HepG2 (cell line): ENCODE measurements around the gene PDGFB. TPM values are rescaled to one million over a fixed set of nuclear protein-coding genes. Genes with fewer than 3 reads are reported as not detected.
A peak's percentile ranks its signal among the peaks of the same experiment; 100 is the strongest.

Experiments used
- AGO1 ChIP-seq: fragments of 200-400 bp; formaldehyde crosslinking; IDR thresholded peaks from 2 replicates; pipeline ENCODE4 v1.6.1; 2017; ENCODE audit warnings: mild to moderate bottlenecking, low read depth, low read length, moderate library complexity; ENCODE audit not compliant: poor library complexity, severe bottlenecking
- BRCA1 ChIP-seq: sonication (generic); formaldehyde crosslinking; IDR thresholded peaks from 2 replicates; pipeline ENCODE4 v1.4.0; 2020; ENCODE audit warnings: missing genetic modification reagents
- CBX2 ChIP-seq, 2 experiments: fragments of 200-600 bp in 1 of 2; sonication (generic); formaldehyde crosslinking in 1 of 2; IDR thresholded peaks; 2 replicates each; pipeline versions ENCODE4 v1.7.0 to v1.8.1; 2018 to 2022; ENCODE audit warnings: low read depth in 2 of 2, low read length in 1 of 2, mild to moderate bottlenecking in 1 of 2, missing genetic modification reagents in 1 of 2
- GLI4 ChIP-seq: sonication (generic); formaldehyde crosslinking; IDR thresholded peaks from 2 replicates; pipeline ENCODE4 v1.5.1; 2020; ENCODE audit warnings: missing genetic modification reagents, mild to moderate bottlenecking, moderate library complexity, borderline replicate concordance
- LRRFIP1 ChIP-seq: sonication (generic); formaldehyde crosslinking; conservative IDR thresholded peaks from 2 replicates; pipeline ENCODE4 v1.4.0; 2020; ENCODE audit warnings: missing genetic modification reagents
- NCOA1 ChIP-seq: sonication (generic); formaldehyde crosslinking; IDR thresholded peaks from 2 replicates; pipeline ENCODE4 v1.9.0; 2021; ENCODE audit warnings: missing genetic modification reagents
- NPAS2 ChIP-seq: sonication (generic); formaldehyde crosslinking; IDR thresholded peaks from 2 replicates; pipeline ENCODE4 v1.8.0; 2022; ENCODE audit warnings: mild to moderate bottlenecking, missing genetic modification reagents, borderline replicate concordance
- PBX3 ChIP-seq: sonication (generic); formaldehyde crosslinking; IDR thresholded peaks from 2 replicates; pipeline ENCODE4 v1.8.1; 2023; ENCODE audit warnings: missing genetic modification reagents, inconsistent platforms, borderline replicate concordance
- PTBP1 ChIP-seq: fragments of 200-400 bp; formaldehyde crosslinking; IDR thresholded peaks from 2 replicates; pipeline ENCODE4 v1.6.1; 2018; ENCODE audit warnings: low read length, low read depth; ENCODE audit not compliant: poor library complexity, severe bottlenecking
- SAFB2 ChIP-seq: sonication (generic); formaldehyde crosslinking; IDR thresholded peaks from 2 replicates; pipeline ENCODE4 v1.5.1; 2020; ENCODE audit warnings: missing genetic modification reagents, low read depth, mild to moderate bottlenecking, borderline replicate concordance
- SP1 ChIP-seq, 2 experiments: fragments of 450-650 bp in 1 of 2; sonication (generic) in 1 of 2; formaldehyde crosslinking in 1 of 2; IDR thresholded peaks; 2 replicates each; pipeline versions ENCODE4 v1.4.0 to v1.6.1; 2016 to 2020; ENCODE audit warnings: missing genetic modification reagents in 1 of 2
- SPEN ChIP-seq: sonication (generic); formaldehyde crosslinking; IDR thresholded peaks from 2 replicates; pipeline ENCODE4 v1.5.1; 2020; ENCODE audit warnings: low read depth, mild to moderate bottlenecking, missing genetic modification reagents
- XBP1 ChIP-seq: sonication (generic); formaldehyde crosslinking; IDR thresholded peaks from 2 replicates; pipeline ENCODE4 v1.5.0; 2020; ENCODE audit warnings: missing genetic modification reagents
- ZFP82 ChIP-seq: sonication (generic); formaldehyde crosslinking; IDR thresholded peaks from 2 replicates; pipeline ENCODE4 v1.5.1; 2020; ENCODE audit warnings: mild to moderate bottlenecking, missing genetic modification reagents, borderline replicate concordance
- ZNF782 ChIP-seq: sonication (generic); formaldehyde crosslinking; IDR thresholded peaks from 2 replicates; pipeline ENCODE4 v1.4.0; 2020; ENCODE audit warnings: missing genetic modification reagents, mild to moderate bottlenecking, borderline replicate concordance
- polyA plus RNA-seq, 8 experiments: library from polyadenylated mRNA; depleted of rRNA in 3 of 8; stranded (reverse) in 7 of 8; unstranded in 1 of 8; fragments of >200 nt; fragmentation: Illumina TruSeq in 4 of 8; extraction: Trizol in 4 of 8; gene quantifications; 2 replicates each; pipeline versions ENCODE4 v1.2.1 to v1.2.3, GENCODE V29; 2011 to 2016; ENCODE audit warnings: low read depth in 4 of 8, missing spikeins in 1 of 8, mixed read lengths in 1 of 8; ENCODE audit not compliant: insufficient read depth in 1 of 8
- total RNA-seq, 5 experiments: library from RNA; depleted of rRNA; stranded (reverse); fragments of >200 nt; fragmentation: Illumina TruSeq; extraction: Trizol; gene quantifications; 2 replicates each; pipeline ENCODE4 v1.2.3, GENCODE V29; 2016; ENCODE audit warnings: low read depth in 1 of 5
- TF ChIP-seq, protein P1 (sequence below): IDR thresholded peaks from 2 replicates; pipeline ENCODE4 v1.6.1; 2016; ENCODE audit warnings: mild to moderate bottlenecking, missing biosample characterization, missing genetic modification reagents
- TF ChIP-seq, protein P2 (sequence below): sonication (generic); formaldehyde crosslinking; IDR thresholded peaks from 2 replicates; pipeline ENCODE4 v1.5.0; 2020; ENCODE audit warnings: mild to moderate bottlenecking, missing genetic modification reagents, borderline replicate concordance

Gene PDGFB
- total and polyA plus RNA-seq, 2 of the 13 experiments (the other 11 are each of a cell fraction or from before 2014, with no cell fraction given): 1.4 to 10.1 TPM

DNA sequence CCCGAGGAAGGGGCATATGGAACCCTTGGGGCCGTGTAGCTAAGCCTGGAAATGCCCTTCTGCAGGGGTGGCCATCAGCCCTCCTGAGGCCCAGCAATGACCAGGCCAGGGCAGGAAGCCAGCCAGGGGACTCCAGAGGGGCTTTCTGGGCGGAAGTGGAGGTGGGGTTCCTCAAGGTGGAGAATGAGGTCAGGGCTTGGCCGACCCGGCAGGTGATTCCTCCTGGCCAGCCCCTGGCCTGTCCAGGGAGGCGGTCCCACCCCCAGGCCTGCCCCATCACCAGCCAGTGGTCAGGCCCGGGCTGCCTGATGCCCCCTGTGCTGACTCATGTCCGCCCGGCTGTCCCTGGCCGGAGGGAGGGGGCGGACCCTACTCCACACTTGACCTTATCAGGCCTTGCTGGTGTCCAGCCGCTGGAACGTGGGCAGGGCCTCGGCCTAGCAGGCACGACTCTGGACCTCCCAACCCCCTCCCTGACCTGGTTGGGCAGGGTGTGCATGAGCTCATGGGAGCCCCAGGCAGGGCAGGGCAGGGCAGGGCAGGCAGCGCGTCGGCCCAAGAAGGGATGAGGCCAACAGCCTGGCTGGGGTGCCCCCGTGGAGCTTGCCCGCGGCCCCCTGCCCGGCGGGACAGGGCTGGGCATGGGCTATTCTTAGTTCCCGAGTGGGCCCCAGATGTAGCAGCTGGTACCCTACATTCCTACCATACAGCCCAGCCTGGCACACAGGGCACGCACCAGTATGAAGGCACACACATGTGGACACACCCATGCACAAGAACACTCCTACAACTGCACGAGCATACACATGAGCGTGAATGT lies 38.8 kb upstream of the PDGFB start (continued):
- TF ChIP-seq LRRFIP1 (CRISPR knock-in tag): no peak
- no peak for TF ChIP-seq SP1 (IDR thresholded peaks at IDR 0.05)
- peak; percentile 64 for TF ChIP-seq SP1 (CRISPR knock-in tag; IDR thresholded peaks at IDR 0.05)
- TF ChIP-seq, protein P1, sequence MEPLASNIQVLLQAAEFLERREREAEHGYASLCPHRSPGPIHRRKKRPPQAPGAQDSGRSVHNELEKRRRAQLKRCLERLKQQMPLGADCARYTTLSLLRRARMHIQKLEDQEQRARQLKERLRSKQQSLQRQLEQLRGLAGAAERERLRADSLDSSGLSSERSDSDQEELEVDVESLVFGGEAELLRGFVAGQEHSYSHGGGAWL: 0 out of 2 replicates have a peak, but pooled peaks have one; percentile 21
- TF ChIP-seq BRCA1: 0 out of 2 replicates have a peak, but pooled peaks have one; percentile 83
- no peak for TF ChIP-seq PBX3 (CRISPR knock-in tag)
- peak; percentile 93 for TF ChIP-seq SPEN
- no peak for TF ChIP-seq AGO1
- TF ChIP-seq, protein P2, sequence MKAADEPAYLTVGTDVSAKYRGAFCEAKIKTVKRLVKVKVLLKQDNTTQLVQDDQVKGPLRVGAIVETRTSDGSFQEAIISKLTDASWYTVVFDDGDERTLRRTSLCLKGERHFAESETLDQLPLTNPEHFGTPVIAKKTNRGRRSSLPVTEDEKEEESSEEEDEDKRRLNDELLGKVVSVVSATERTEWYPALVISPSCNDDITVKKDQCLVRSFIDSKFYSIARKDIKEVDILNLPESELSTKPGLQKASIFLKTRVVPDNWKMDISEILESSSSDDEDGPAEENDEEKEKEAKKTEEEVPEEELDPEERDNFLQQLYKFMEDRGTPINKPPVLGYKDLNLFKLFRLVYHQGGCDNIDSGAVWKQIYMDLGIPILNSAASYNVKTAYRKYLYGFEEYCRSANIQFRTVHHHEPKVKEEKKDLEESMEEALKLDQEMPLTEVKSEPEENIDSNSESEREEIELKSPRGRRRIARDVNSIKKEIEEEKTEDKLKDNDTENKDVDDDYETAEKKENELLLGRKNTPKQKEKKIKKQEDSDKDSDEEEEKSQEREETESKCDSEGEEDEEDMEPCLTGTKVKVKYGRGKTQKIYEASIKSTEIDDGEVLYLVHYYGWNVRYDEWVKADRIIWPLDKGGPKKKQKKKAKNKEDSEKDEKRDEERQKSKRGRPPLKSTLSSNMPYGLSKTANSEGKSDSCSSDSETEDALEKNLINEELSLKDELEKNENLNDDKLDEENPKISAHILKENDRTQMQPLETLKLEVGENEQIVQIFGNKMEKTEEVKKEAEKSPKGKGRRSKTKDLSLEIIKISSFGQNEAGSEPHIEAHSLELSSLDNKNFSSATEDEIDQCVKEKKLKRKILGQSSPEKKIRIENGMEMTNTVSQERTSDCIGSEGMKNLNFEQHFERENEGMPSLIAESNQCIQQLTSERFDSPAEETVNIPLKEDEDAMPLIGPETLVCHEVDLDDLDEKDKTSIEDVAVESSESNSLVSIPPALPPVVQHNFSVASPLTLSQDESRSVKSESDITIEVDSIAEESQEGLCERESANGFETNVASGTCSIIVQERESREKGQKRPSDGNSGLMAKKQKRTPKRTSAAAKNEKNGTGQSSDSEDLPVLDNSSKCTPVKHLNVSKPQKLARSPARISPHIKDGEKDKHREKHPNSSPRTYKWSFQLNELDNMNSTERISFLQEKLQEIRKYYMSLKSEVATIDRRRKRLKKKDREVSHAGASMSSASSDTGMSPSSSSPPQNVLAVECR (CRISPR knock-in tag): peak; percentile 66; the same call in 1 of the 2 replicates
- 0 out of 2 replicates have a peak, but pooled peaks have one; percentile 34 for TF ChIP-seq ZFP82 (CRISPR knock-in tag)
- no peak for TF ChIP-seq NPAS2 (CRISPR knock-in tag)
- TF ChIP-seq SAFB2 (CRISPR knock-in tag): no peak; the same call in 1 of the 2 replicates
- TF ChIP-seq NCOA1 (CRISPR knock-in tag): no peak
- TF ChIP-seq ZNF782 (CRISPR knock-in tag): no peak; the same call in 1 of the 2 replicates
- TF ChIP-seq CBX2 (IDR thresholded peaks at IDR 0.05; ENCODE audit: low read depth, low read length): no peak
- 0 out of 2 replicates have a peak, but pooled peaks have one; percentile 39 for TF ChIP-seq CBX2 (CRISPR knock-in tag; IDR thresholded peaks at IDR 0.05; ENCODE audit: low read depth)
- TF ChIP-seq XBP1 (CRISPR knock-in tag): no peak
- TF ChIP-seq PTBP1: no peak
- no peak for TF ChIP-seq GLI4
